T-helper 1 cell (primary cell): ENCODE measurements around the gene CRYBB2.
"Not testable (repeated sequence)": the region's sequence is repeated elsewhere in the genome, so short reads cannot be mapped to it uniquely, and the experiment has no call there.

Source experiments
- DNase-seq, 5 donors: peaks; one replicate each; pipeline ENCODE4 v3.0.0-alpha.2; 2012 to 2020

CRYBB2 gene

DNA sequence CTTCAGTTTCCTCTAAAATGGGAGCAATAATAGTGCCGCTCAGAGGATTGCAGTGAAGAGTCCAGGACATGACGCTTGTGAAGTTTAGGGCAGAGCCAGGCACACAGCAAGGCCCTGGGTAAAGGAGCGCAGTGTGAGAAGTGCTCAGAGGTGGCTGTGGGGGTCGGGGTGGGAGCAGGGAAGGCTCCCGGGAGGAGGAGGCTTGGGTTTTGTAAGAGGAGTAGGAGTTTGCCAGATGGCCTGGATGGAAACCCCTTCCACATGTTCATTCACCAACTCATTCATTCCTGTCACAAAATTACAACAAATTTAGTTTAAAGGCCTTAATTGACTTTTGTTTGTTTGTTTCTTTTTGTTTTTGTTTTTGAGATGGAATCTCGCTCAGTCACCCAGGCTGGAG lies 17.0 kb downstream of the CRYBB2 start:
- DNase-seq: no peak

DNA sequence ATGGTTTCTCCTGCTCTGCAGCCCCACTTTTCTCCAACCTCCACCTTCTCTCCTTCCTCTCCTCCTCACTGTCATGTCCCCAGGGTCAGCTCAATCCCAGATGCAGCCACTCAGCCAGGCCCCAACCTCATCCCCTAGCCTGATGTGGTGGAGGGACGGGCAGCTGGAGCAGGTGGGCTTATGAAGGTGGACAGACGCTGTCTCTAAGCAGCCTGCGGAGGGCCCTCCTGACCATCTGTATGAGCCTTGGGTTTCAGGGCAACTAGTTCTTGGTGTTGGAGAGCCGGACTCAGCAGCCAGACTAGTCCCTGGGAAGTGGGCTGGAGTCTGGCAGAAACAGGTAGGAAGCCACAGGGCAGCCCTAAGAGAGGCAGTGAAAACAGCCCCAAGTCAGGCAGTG lies 18.1 kb downstream of the CRYBB2 start:
- no peak for DNase-seq

DNA sequence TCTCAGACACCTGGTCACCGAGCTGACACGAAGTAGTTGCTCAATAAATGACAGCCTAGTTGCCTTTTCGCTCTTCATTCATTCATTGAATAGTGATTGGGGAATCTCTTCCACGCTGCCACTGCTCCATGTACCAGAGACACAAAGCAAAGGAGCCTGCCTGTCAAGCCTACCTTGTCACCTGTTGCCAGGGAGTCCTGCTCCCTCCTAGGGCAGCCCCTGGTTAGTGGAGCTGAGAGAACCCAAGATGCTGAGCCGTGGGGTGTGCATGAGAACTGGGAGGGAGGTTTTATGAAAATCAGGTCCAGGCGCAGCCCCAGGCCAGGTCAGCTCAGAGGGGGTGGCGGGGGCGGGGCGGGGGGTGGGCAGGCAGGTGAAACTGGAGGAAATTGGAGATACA lies 18.6 kb downstream of the CRYBB2 start:
- not testable (repeated sequence) for DNase-seq

DNA sequence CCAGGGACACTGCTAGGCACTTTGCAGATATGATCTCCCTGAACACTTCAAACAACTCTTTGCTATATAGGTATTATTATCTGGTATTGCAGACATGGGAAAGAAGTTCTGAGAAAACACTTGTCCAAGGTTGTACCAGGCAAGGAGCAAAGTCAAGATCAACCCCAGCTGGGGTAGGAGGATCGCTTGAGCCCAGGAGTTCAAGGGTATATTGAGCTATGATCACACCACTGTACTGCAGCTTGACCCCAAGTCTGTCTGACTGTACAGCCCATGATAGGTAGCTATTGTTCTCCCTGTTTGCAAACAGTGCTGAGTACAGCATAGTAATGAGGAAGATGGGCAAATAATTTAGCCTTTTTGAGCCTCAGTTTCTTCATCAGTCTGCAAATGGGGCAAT lies 35.7 kb downstream of the CRYBB2 start:
- not testable (repeated sequence) for DNase-seq

DNA sequence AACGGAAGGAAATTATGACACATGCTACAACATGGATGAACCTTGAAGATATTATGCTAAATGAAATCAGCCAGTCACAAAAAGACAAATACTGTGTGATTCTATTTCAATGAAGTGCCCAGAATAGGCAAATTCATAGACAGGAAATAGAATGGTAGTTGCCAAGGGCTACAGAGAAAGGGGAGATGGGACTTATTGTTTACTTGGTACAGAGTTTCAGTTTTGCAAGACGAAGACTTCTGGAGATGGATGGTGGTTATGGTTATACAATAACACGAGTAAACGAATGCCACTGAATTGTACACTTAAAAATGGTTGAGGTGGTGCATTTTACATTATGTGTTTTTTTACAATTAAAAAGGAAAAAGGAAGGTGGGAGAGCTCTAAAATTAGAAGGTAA lies 48.1 kb downstream of the CRYBB2 start:
- not testable (repeated sequence) for DNase-seq

DNA sequence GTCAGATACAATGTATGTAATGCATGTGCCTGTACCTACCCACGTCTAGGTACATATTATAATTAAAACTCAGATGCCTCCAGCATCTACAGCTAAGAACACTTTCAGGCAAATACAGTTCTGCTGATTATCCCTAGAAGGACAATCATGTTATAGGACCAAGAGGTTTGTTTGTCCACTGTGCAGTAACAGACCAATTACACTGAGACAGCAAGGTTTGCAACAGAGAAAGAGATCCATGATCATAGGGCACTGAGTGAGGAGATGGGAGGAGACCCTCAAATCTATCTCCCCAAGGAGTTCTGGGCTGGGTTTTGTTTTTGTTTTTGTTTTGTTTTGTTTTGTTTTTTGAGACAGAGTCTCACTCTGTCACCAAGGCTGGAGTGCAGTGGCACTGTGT lies 49.5 kb downstream of the CRYBB2 start:
- DNase-seq: not testable (repeated sequence)

DNA sequence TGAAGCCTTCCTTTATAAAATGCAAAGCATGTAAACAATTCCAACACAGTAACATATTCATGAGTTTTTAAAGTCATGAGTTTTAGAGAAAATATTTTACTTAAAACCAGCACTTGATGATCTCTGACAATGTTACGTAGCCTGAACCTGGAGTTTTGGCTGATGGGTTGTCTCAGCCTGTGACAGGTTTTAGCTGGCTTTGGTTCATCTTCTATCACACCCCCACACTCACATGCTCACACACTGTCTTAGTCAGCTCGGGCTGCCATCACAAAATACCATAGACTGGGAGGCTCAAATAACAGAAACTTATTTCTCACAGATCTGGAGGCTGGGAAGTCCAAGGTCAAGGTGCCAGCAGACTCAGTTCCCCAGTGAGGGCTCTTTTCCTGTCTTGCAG lies 50.6 kb downstream of the CRYBB2 start:
- not testable (repeated sequence) for DNase-seq

DNA sequence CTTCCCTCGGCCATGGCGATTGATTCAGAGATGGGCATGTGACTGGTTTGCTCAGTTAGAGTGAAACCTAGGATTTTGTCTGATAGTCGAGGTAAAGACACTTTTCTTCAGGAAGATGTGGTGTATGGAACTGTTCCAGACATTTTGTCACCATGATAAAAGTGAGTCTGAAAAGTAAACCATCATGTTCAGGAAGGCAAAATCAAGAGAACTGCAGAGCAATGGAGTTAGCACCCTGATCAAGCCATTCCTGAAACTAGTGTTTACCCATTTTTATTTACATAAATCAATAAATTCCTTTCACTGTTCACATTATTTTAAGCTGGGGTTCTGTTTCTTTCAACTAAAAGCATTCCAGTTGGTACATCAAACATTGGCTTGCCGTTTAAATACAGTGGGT lies 53.8 kb downstream of the CRYBB2 start:
- DNase-seq: not testable (repeated sequence)

DNA sequence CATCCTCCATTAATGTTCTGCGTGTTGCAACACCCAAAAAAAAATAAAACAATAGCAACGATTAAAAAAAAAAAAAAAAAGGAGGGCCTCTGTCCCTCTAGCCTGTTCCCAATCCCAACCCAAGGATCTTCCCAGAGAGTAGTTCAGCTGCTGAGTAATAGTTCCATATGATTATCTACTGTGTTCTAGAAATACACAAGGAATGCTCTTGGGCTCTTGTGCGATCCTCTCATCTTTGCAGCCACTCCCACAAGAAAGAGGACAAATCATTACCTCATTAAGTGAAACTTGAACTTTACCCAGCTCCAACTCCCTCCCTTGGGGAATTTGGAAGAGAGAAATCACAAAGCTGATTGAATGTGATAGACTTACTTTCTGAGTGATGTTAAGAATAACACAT lies 54.5 kb downstream of the CRYBB2 start:
- DNase-seq: not testable (repeated sequence)

DNA sequence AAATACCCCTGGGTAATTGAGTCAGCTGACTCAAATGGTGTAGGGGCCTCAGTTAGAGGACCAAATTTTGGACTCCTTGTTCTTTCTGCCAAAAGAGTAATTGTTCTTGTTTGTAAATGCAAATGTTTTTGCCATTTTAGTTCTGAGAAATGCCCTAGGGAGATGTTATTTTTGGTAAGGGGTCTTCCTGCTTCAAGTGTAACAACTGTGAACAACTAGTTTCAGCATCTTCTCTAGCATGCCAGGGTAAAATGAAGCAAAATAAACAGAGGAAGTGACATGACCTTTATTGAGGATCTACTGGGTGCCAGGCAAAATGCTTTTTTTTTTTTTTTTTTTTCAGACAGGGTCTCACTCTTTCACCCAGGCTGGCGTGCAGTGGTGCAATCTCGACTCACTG lies 60.7 kb downstream of the CRYBB2 start:
- DNase-seq: not testable (repeated sequence)
